NCI-H187 (cell line): ENCODE measurements around the gene KRT2.

Source experiments
- DNase-seq, 2 experiments: peaks; one replicate each; lab custom pipeline; 2025; lab: John Stamatoyannopoulos, UW

The KRT2 gene

GRCh38 chr12:52637299-52637698, 14.7 kb downstream of the KRT2 start:
- no peak for DNase-seq

GRCh38 chr12:52636592-52637258, 15.3 kb downstream of the KRT2 start:
- no peak for DNase-seq

- DNase-seq, result no peak
Observed at GRCh38 chr12:52636189-52636588, 15.8 kb downstream of the KRT2 start.

GRCh38 chr12:52634266-52635056, 17.6 kb downstream of the KRT2 start:
- DNase-seq, result no peak

- no peak for DNase-seq
Observed at GRCh38 chr12:52633383-52633782, 18.6 kb downstream of the KRT2 start.

GRCh38 chr12:52632656-52633055, 19.4 kb downstream of the KRT2 start:
- DNase-seq, result no peak

GRCh38 chr12:52631676-52632459, 20.1 kb downstream of the KRT2 start:
- no peak for DNase-seq

- no peak for DNase-seq
Observed at GRCh38 chr12:52631264-52631663, 20.7 kb downstream of the KRT2 start.

GRCh38 chr12:52630599-52631200, 21.3 kb downstream of the KRT2 start:
- DNase-seq, result no peak

GRCh38 chr12:52630008-52630500, 22.0 kb downstream of the KRT2 start:
- no peak for DNase-seq

GRCh38 chr12:52629281-52630007, 22.6 kb downstream of the KRT2 start:
- no peak for DNase-seq

- no peak for DNase-seq
Observed at GRCh38 chr12:52628841-52629240, 23.2 kb downstream of the KRT2 start.

- DNase-seq, result no peak
Observed at GRCh38 chr12:52628111-52628507, 23.9 kb downstream of the KRT2 start.

GRCh38 chr12:52627395-52628110, 24.5 kb downstream of the KRT2 start:
- no peak for DNase-seq

GRCh38 chr12:52622349-52622748, 29.7 kb downstream of the KRT2 start:
- DNase-seq, result no peak

- DNase-seq, result no peak
Observed at GRCh38 chr12:52618866-52619265, 33.1 kb downstream of the KRT2 start.

- no peak for DNase-seq
Observed at GRCh38 chr12:52618216-52618615, 33.8 kb downstream of the KRT2 start, which contains the start of gene KRT73. TSS of gene KRT73 (minus strand) at chr12:52618559. CDS start at chr12:52618524, 35 bp downstream.

- DNase-seq, result no peak
Observed at GRCh38 chr12:52617403-52617785, 34.6 kb downstream of the KRT2 start.

- no peak for DNase-seq
Observed at GRCh38 chr12:52616680-52617402, 35.2 kb downstream of the KRT2 start.

GRCh38 chr12:52615912-52616311, 36.1 kb downstream of the KRT2 start:
- no peak for DNase-seq
